GM21528 (cell line): Measurements from ENCODE around the gene RBM3.

ENCODE experiments used
- ATAC-seq: cut with Tn5 transposase; IDR thresholded peaks from one replicate; pipeline ENCODE4 v1.9.1; 2021; ENCODE audit warnings: mild to moderate bottlenecking, moderate library complexity; ENCODE audit not compliant: unreplicated experiment, low FRiP score

The RBM3 gene

DNA sequence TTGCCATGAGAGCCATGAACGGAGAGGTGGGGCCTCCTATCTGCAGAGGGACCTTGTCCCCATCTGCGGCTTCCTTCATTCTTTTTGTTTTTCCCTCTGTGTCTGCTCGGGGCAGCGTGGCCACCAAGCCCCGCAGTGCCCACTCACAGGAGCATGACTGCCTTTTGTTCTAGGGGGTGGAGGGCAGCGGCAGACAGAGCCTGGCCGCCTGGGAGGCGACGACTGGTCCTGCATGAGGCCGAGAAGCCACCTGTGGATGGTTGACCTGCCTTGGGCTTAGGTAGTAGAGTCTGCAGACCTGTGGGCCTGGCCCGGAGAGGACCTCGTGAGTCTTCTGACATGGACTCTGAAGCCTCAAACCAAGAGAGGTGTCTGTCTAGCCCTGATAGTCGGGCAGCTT lies 1.4 kb downstream of the RBM3 start:
- ATAC-seq = no peak

DNA sequence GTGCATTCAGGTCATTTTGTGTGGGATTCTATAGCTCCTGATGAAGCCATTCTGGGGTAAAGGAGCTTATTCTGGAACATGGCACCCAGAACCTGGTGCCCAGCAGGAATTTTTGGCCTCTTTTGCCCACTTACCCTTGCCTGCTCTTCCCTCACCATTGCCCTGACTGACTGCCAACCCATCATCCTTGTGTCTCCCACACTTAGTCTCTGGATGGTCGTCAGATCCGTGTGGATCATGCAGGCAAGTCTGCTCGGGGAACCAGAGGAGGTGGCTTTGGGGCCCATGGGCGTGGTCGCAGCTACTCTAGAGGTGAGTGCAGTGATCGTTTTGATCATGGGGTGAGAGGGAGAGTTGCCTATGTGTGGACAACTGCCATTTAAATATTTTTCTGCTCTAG lies 1.8 kb downstream of the RBM3 start:
- no peak for ATAC-seq

- no peak for ATAC-seq
Measured at GRCh38 chrX:48578661-48579128, 4.4 kb downstream of the RBM3 start.

- ATAC-seq = no peak
Measured at GRCh38 chrX:48579259-48579658, 5.0 kb downstream of the RBM3 start.

- no peak for ATAC-seq
Measured at GRCh38 chrX:48580662-48581061, 6.4 kb downstream of the RBM3 start.

DNA sequence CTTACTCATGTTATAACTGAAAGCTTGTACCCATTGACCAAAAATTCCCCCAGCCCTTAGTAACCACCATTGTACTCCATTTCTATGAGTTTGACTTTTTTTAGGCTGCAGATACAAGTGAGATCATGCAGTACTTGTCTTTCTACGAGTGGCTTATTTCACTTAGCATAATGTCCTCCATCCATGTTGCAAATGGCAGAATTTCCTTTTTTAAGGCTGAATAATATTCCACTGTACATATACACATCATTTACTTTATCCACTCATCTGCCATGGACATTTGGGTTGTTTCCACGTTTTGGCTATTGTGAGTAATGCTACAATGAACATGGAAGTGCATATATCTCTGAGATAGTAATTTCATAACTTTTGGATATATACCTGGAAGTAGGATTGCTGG lies 10.4 kb downstream of the RBM3 start:
- ATAC-seq = no peak

- ATAC-seq = no peak
Measured at GRCh38 chrX:48589482-48590162, 15.3 kb downstream of the RBM3 start.

DNA sequence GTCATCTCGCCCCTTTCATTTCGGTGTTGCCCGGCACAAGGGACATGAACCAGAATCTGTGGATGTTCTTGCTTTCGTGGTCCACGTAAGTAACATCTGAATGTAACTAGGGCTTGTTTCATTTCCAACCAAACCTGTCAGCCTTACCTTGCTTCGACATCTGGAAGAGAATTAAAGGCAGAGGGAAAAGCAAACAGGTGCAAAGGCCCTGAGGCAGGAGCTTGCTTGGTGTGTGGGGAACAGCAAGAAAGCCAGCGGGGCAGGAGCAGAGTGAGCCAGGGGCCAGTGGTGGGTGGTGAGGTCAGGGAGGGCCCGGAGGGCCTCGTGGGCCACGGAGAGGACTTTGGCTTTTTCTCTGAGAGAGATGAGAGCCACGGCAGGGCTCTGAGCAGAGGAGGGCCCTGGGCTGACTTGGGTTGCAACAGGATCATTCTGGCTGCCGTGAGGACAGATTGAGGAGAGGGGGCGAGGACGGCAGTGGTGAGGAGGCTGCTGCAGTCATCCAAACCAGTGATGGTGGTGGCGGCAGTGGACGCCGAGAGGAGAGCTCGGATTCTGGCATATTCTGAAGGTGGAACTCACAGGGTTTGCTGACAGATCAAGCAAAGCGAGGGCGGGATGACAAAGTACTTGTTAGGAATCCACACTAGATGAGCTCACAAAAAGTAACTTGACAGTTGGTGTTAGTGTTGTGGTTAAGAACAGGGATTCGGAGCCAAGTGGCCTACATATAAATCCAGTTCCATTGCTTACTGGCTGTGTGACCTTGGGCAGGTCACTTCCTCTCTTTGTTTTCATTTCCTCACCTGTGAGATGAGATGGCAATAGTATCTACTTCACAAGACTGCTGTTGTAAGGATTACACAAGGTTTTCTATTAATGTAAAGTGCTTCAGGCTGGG lies 16.2 kb downstream of the RBM3 start:
- ATAC-seq = no peak

DNA sequence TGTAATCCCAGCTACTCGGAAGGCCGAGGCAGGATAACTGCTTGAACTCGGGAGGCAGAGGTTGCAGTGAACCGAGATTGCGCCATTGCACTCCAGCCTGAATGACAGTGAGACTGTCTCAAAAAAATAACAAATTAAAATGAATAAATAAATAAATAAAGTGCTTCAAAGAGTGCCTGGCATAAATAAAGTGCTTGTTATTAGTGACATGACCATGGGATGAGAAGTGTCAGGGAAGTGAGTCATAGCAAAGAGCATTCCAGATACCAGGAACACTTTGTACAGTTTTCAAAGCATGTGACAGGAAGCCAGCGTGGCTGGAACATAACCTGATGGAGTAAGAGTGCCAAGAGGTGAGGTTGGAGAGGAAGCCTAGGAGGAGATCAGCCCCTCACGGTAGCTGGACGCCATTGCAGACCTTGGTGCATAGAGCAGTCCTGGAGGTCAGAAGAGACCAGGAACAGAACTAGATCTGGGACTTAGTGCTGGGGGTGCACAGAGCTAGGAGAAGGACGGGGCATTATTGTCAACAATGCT lies 17.0 kb downstream of the RBM3 start:
- no peak for ATAC-seq

GRCh38 chrX:48592971-48593370 lies 18.7 kb downstream of the RBM3 start:
- ATAC-seq = no peak

GRCh38 chrX:48595929-48596328 lies 21.6 kb downstream of the RBM3 start:
- ATAC-seq = no peak

DNA sequence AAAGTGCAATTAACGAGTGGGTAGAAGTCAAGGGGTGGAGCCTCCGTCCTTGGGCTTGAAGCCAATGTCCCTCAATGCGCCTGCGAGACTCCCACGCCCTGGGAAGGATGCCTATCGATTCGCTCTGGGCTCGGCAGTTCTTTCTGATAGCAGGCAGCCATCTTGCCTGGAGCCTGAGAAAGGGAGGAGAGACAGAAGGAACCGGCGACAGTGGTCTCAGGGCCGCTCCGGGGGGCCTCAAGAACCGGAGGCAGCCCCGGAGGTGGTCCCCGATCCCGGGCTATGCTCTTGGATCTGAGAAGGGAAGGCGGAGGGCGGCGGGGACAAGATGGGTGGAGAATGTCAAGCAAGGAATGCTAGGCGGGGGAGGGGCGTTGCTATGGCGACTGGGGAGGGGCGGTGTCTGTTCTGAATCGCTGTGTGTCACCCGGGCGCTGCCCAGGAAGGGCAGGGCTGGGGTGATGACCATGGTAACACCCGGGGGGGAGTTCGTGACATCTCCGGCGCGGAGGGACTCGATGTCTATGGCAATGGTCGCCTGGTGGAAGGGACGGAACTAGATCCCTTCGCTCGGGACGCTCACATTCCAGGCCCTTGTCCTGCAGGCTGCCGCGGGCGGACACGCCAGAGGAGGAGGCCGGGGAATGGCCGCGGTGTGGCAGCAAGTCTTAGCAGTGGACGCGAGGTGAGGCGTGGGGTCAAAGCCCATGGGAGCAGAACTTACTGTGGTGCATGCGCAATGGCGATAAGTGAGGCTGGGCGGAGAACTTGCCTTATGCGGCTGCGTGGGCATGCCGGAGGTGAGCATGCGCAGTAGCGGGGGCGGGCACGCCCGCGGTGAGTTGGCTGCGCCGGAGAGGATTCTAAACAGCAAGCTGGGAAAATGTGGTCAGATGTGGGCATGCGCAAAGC lies 23.3 kb downstream of the RBM3 start, which contains the start of gene WDR13:
Gene WDR13 (plus strand): TSS at position 140 of the 912 bp plus-strand sequence. CDS start 505 bp downstream, at position 645.
- peak; percentile 71 for ATAC-seq

GRCh38 chrX:48598614-48599013 lies 24.3 kb downstream of the RBM3 start:
- ATAC-seq = no peak

DNA sequence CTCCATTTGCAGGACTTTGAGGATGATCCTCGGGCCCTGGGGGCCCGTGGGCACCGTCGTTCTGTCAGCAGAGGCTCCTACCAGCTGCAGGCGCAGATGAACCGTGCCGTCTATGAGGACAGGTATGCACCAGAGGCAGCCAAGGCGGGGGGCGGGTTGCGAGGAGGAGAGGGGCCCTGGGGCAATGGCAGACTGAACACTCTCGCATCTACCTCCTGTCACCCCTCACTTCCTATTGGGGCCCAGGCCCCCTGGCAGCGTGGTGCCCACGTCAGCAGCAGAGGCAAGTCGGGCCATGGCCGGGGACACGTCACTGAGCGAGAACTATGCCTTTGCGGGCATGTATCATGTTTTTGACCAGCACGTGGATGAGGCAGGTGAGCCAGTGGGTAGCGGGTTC lies 25.1 kb downstream of the RBM3 start:
- no peak for ATAC-seq

- ATAC-seq = no peak
Measured at GRCh38 chrX:48600226-48600625, 25.9 kb downstream of the RBM3 start.

DNA sequence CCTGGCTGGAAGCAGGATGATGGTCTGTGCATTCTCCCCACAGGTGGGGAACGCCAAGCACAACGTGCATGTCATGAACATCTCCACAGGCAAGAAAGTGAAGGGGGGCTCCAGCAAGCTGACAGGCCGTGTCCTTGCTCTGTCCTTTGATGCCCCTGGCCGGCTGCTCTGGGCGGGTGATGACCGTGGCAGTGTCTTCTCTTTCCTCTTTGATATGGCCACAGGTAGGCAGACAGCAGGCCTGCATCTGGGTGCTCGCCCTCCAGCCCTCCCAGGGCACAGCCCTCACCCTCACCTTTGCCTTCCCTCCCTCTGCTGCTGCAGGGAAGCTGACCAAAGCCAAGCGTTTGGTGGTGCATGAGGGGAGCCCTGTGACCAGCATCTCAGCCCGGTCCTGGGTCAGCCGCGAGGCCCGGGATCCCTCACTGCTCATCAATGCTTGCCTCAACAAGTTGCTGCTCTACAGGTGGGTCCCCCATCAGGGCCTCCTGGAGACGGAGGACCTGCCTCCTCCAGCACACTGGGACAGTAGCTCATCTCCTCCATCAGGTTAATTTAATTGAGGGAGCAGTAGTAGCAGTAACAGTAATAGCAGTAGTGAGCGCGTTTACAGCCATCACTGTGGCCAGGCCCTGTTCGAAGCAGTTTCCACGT lies 27.6 kb downstream of the RBM3 start:
- no peak for ATAC-seq

DNA sequence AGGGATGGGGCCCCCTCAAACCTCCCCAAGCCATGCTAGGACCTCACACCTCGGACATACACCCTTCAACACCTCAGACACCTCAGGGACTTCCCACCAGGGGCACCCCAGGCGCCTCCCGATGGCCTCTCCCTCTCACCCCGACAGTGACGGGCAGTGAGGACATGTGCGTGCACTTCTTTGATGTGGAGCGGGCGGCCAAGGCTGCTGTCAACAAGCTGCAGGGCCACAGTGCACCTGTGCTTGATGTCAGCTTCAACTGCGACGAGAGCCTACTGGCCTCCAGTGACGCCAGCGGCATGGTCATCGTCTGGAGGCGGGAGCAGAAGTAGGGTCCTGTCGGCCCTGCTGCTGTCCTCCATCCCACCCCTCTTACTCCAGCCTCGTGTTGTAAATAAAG lies 30.4 kb downstream of the RBM3 start:
- ATAC-seq = no peak

DNA sequence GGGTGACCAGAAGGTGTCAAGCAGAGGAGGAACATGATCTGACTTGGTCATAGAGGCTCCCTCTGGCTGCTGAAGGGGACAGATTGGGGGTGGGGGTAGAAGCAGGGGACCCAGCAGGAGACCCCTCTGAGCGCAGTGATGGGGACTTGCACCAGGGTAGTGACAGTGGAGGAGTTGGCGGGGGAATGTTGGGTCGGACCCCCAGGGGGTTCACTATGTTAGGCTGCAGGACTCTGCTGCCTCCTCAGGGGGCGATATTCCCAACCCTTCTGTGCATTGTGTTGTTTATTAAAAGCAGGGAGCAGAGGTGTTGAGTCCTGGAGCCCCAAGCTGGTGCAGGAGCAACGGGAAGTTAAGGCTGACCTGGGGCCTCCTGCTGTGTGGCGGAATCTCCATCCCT lies 31.8 kb downstream of the RBM3 start:
- ATAC-seq = no peak

DNA sequence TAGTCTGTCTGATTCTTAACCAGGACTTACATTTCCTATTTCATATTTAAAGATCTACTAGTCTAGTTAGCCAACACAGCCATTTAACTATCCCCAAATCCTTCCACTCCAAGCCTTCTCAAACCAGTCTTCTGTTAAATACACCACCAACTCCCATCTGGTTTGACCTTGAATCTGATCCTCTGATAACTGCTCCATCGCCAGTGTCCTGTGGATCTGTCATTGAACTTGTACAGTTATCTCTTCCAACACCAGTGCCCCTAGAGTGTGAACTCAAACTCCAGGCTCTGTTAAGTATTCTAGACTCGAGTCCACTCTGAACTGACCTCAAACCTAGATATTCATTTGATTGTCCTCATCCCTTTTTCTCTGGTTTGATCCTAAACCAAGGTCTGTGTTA lies 37.4 kb downstream of the RBM3 start:
- ATAC-seq = no peak
